ENCODE data around the gene GRIP1.

DNA sequence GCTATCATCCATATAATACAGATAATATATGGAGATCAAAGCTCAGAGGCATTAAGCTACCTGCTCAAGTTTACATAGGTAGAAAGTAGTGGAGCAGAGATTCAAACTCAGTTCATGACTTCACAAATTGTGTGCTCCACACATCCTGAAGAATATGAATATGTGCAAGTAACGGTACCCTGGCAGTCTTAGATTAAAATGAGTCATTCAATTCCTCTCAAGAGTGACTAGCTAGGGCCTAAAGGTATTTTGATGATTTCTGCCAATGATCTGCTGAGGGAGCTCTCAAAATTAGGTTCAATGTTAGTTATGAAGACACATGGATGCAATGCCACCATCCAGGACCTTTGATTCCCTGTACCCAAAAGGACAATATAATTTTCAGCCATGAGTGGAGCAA, 58.9 kb downstream of the GRIP1 start:
- TF ChIP-seq POLR2A (IDR thresholded peaks at IDR 0.05; ENCODE audit: low read depth, low read length) (no peak), POLR2AphosphoS5 (IDR thresholded peaks at IDR 0.05; ENCODE audit: low read depth, low read length) (no peak), TAF1 (IDR thresholded peaks at IDR 0.05; ENCODE audit: low read depth, low read length) (no peak)

Measured in GM12891 (cell line).